ENCODE measurements around the gene PIM1.
A peak's percentile ranks its signal among the peaks of the same experiment; 100 is the strongest.

The PIM1 gene

DNA sequence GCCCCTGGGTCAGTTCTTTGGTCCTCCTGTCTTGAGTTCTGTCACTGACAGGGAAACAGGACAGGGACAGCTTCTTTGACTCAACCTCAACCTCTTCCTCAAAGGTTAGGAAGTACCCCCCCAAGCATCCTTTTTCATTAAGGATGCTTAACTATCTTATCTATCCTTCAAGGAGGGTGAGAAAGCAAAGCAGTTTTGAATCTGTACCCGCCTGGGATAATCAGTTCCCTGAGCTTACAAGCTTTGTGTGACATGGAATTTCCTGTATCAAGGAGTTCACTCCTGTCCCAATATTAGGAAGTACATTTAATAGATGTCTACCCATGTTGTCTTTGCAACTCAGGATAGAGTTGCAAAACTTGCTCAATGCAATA, 31.1 kb upstream of the PIM1 start:
- DNase-seq = no peak

DNA sequence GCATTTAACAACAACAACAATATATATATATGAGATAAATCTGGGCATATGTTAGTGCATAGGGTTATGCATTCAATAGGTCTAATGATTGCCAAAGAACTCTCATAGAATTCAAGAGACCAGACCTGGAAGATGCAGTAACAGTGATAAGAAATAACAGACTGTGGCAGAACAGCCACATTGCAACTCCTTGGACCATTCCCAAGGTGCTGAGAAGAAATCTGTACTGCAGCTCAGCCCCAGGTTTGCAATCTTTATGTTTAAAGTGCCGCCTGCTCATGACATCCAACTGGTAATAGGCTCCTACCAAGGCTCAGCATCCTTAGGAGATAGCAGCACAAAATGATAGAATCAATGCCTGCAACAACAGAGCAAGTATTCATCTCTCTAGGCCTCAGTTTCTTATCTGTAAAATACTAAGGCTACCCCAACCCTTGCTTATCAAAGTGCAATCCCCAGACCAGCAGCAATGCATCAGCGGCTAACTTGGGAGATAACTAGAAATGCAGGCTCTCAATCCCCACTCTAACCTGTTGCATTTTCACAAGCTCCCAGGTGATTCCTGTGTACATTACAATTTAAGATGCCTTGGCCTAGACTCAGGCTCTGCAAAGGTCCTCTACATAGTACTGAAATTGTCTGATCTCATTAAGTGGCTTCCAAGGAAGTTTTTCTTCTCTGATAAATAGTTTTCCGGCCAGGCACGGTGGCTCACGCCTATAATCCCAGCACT, 30.6 kb upstream of the PIM1 start:
- DNase-seq = no peak

DNA sequence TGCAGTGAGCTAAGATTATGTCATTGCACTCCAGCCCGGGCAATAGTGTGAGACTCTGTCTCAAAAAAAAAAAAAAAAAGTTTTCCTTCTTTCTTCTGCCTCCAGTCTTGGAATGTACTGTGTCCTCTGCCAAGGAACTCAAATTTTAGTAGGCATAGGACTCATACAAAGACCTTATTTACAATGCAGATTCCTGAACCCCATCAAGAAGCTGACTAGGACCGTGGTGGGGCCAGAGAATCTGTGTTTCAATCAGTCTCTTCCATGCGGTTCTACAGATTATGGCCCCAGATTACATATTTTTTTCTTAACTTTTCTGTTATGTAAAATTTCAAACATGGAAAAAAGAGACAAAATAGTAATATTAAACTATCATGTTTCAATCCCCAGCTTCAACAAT, 29.8 kb upstream of the PIM1 start:
- no peak for DNase-seq

DNA sequence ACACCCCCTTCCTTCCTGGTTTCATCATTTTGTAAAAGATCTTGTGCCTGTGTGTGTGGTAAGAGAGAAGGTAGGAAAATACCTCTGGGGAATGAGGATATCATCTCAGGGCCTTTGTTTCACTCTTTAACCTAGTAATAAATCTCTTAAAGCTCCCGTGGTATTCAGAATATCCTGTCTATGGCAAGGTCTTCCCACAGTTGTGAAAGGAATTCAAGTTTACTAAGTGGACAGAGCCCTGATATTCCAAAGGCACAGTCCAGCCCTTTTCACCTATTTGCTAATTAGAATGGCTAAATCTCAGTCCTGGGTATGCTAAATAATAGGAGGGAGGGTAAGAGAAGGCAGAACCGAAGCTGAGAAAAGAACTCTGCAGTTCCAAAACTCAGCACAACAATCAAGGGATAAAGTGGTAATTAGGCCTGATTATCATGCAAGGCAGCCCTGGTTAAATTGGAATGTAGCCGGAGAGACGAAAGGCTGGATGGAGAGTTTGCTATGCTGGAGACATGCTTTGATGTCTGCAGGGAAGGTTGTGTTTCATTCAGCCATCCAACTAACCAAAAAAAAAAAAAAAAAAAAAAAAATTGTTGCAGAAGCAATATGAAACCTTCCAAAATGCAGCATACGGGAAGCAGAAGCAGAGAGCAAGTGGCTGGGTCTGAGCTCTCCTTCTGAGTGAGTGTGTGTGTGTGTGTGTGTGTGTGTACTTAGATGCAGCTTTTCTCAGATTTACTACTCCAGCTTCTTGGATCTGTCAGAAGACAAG, 28.5 kb upstream of the PIM1 start:
- peak; percentile 85 for DNase-seq

DNA sequence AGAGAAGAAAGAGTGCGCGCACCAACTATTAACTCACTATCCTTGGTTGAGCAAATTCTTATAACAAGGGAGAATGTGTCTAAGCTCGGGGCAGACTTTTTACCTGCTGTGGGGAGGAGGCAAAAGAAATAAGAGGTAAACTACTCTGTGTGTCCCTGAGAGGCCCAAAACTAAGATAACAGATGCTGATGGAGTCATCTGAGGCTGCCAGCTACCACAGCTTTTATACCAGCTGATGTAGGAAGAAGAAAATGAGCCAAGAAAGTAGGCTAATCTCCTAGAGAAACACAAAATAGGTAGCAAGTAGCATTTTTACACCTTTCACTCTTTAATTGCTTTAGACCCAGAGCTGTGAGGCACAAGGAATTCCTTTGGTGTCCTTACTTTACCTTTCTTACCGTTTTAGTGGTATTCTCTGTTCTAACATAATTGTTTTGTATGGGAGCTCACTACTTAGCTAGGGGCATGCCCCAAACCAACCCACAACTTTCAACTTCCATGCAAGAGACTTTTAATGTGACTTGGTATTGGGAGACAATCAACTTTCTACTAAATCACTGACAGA, 27.8 kb upstream of the PIM1 start:
- DNase-seq = peak; percentile 85

DNA sequence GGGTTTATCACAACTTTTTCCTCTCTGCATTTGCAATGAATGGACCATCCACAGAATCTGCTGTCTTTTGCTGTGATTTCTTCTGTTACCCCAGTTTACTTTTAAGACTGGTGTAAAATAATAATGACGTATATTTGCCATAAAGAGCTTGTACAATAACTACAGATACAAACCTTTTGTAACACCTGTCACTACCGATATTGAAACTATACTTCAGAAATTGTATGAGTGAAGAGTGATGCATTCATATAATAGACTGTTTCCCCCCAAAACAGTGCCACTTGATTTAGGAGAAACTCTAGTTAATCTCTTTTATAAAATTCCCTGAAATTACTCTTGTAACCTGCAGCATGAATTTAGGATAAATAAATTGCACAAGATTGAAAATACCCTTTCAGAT, 26.4 kb upstream of the PIM1 start:
- DNase-seq = no peak

DNA sequence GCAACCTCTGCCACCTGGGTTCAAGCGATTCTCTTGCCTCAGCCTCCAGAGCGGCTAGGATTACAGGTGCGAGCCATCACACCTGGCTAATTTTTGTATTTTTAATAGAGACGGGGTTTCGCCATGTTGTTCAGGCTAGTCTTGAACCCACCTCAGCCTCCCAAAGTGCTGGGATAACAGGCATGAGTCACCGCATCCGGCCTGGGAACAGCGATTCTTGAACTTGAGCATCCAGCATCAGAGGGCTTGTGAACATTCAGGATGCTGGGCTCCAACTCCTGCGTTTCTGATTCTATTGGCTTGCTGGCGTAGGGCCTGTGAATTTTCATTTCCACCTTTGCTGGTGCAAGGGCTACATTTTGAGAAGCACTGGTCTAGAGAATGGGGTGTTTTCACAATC, 24.5 kb upstream of the PIM1 start:
- no peak for DNase-seq

DNA sequence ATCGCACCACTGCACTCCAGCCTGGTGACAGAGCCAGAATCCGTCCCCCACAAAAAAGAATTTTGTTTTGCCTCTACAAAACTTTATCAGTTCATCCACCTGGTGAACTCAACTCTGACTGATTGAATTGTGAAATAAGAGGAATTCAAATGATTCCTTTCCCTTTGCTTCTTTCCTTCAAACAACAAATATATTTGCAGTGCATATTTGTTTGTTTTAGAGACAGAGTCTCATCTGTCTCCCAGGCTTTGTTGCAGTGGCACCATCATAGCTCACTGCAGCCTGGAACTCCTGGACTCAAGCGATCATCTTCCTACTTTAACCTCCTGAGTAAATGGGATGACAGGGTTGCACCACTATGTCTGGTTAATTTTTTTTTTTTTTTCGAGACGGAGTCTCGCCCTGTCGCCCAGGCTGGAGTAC, 23.2 kb upstream of the PIM1 start:
- DNase-seq = no peak

DNA sequence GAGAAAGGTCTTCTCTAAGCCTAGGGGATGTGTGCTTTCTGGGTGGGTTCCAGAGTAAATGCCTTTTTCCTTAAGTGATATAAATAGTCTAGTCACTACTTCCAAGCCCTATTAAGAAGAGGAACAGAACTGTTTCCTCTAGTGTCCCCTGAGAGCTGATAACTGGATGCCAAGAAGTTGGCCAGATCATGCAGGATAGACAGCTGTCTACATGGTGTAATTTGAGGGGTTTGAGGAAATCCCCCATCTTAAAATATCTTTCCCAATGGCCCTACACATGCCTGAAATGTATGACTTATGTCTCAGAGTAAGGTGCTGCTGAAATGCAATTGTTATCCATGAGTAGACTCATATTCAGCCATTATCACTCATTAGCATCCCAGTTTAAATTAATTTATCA, 20.2 kb upstream of the PIM1 start:
- DNase-seq = peak; percentile 36

DNA sequence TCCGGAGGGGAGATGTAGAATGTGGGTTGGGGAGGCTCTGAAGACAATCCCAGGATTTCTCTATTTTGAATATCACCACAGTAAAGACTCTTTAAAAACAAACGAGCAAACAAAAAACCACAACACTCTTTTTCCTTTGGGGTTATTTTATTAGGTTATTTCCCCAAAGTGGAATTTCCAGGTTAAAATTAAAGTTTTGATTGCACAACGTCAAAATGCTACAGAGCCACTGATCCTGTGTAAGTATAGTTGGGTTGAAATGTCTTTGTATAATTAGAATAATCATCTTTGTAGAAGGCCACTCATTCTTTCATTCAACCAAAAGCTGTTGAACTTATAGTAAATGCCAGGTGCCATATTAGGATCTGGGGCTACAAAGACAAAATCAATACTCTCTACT, 19.6 kb upstream of the PIM1 start:
- DNase-seq = no peak

DNA sequence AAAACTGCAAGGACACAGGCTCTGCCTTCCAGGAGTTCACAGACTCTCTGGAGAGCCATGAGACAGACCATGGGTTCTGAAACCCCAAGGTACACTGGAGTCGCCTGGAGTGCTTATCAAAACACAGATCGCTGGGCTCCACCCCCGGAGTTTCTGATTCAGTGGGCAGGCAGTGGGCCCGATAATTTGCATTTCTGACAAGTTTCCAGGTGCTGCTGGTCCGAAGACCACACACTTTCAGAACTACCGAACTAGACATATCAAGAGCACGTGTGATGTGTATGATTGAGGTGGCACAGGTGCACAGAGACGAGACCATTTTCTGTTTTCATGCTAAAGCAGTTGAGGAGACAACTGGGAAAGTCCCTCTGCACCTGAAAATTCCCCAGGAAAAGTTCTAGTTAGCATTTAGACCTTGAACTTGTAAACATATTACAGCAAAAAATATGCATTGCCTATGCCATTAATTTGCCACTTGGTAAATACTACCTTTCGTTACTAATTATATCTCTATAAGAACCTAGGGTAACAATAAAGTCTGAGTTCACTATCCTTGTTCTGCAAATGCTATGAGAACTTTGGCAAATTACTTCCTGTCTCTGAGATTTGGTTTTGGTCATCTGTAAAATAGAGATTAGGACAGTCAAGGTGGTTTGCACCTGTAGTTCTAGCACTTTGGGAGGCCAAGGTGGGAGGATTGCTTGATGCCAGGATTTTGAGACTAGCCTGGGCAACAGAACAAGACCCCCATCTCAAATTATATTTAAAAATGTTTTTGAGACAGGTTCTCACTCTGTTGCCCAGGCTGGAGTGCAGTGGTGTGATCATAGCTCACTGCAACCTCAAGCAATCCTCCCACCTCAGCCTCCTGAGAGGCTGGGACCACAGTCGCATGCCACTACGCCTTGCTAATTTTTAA, 14.3 kb upstream of the PIM1 start:
- no peak for DNase-seq

DNA sequence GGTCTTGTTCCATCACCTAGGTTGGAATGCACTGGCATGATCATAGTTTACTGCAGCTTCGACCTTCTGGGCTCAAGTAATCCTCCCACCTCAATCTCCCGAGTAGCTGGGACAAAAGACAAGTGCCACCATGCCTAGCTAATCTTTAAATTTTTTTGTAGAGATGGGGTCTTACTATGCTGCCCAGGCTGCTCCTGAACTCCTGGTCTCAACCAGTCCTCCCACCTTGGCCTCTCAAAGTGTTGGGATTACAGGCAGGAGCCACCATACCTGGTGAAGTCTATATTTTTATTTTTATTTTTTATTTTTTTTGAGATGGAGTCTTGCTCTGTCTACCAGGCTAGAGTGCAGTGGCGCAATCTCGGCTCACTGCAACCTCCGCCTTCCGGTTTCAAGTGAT, 11.4 kb upstream of the PIM1 start:
- DNase-seq = no peak

DNA sequence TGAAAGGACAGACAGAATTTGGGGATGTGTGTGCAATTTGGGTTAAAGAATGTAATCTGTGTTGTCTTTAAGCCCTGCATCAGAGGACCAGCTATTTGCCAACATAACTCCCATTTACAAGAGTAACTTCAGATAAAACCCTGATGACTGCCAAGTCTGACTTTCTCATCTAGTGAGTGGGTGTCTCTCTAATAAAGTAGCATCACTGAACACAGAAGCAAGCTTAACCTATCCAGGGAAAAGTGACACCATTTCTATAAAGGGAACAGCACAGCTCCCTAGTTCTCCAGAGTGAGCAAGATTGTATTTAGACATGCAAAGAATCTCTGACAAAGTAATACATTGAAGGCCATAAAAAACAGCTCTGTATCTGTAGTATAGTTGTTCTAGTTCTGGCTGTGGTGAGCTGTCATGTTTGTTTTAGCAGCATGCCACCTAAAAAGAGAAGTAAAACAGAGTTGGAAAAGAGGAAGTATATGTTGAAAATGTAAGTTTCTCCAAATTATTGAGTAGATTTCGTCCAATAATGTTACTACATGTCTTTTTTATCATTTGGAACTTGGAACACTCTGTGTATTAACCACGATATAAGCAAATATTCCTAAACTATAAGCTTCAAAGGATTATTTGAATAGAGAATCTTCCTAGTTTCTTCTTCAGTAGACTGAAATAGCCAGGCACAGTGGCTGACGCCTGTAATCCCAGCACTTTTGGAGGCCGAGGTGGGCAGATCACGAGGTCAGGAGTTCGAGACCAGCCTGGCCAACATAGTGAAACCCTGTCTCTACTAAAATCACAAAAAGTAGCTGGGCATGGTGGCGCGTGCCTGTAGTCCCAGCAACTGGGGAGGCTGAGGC, 8.8 kb upstream of the PIM1 start:
- DNase-seq = no peak

DNA sequence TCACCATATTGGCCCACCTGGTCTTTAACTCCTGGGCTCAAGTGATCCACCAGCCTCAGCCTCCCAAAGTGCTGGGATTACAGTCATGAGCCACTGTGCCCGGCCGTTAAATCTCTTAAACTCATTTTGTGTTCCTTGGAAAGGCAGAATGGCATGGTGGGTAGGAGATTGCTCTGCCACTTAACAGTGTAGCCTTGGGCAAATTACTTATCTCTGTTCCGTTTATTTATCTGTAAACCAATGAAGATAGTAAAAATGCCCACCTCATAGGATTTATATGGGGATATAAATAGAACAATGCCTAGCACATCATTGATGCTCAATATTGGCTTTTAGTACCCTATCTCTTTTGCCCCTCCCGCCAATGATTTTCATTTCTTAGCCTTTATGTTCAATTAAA, 7.2 kb upstream of the PIM1 start:
- no peak for DNase-seq

DNA sequence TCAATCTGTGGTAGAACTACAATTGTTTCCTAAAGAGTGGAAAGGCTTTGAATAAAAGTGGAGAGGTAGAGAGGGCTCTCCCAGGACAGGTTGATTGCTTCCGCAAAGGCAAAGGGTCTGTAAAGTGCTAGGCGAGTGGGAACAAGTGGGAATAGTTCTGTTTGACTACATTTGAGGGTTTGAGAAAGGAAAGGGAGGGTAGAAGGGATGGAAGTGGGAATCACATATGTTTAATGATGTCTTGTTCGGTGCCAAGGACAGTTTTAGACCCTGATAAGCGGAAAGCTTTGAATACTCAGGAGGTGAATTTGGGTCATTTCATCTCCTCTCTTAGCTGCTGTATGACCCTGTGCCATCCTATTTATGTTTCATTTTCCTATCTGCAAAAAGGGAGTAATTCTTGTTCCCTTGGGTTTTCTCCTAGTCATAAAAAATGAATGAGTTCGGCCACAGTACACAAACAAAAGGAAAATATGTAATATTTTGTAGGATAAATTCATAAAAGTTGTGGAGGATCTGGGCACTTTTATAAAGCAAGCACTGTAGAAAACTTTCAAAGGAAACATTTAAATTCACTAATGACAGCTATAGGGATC, 1.7 kb upstream of the PIM1 start:
- no peak for DNase-seq

DNA sequence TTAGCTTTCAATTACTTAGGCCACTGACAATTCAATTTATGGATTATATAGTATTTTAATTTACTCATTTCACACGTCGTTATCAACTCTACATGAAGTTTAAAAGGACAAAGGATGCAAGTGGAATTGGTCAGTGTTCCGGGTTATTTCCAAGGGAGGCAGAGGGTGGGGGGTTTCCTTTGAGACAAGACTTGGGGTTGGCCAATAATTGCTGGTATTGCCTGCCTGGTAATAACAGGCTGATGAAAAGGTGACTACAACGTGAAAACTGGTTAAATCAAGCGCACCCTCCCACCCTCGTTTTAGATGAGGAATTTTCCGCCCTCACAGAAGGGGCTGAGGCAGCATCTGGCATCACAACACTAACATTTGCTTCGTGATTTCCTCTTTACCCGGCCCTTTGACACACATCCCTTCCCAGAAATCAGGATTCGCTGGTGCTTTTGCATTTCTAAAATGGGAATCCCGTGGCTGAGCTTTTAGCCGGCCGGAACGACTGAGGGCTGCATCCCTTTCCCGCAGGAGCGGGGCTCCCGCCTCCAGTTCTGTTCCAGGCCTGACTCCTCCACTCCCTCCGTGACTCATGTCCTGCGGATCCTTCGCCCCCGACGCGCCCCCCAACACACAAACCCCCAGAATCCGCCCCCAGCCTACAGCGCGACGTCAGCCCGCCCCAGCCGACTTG, 999 bp upstream of the PIM1 start:
- peak; percentile 76 for DNase-seq

DNA sequence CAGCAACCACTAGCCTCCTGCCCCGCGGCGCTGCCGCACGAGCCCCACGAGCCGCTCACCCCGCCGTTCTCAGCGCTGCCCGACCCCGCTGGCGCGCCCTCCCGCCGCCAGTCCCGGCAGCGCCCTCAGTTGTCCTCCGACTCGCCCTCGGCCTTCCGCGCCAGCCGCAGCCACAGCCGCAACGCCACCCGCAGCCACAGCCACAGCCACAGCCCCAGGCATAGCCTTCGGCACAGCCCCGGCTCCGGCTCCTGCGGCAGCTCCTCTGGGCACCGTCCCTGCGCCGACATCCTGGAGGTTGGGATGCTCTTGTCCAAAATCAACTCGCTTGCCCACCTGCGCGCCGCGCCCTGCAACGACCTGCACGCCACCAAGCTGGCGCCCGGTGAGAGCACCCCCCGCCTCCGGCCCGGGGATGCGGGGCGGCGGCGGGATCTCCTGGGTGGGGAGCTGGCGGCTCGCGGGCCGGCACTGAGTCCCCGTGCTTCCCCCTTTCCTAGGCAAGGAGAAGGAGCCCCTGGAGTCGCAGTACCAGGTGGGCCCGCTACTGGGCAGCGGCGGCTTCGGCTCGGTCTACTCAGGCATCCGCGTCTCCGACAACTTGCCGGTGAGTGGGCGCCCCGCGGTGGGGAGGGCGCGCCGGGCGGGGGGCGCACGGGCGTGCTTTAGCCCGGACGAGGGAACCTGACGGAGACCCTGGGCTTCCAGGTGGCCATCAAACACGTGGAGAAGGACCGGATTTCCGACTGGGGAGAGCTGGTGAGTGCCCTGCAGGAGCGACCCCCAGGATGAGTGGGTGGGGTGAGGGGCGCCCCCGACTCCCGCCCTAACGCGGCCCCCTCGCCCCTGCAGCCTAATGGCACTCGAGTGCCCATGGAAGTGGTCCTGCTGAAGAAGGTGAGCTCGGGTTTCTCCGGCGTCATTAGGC, 585 bp downstream of the PIM1 start:
- peak; percentile 84 for DNase-seq

DNA sequence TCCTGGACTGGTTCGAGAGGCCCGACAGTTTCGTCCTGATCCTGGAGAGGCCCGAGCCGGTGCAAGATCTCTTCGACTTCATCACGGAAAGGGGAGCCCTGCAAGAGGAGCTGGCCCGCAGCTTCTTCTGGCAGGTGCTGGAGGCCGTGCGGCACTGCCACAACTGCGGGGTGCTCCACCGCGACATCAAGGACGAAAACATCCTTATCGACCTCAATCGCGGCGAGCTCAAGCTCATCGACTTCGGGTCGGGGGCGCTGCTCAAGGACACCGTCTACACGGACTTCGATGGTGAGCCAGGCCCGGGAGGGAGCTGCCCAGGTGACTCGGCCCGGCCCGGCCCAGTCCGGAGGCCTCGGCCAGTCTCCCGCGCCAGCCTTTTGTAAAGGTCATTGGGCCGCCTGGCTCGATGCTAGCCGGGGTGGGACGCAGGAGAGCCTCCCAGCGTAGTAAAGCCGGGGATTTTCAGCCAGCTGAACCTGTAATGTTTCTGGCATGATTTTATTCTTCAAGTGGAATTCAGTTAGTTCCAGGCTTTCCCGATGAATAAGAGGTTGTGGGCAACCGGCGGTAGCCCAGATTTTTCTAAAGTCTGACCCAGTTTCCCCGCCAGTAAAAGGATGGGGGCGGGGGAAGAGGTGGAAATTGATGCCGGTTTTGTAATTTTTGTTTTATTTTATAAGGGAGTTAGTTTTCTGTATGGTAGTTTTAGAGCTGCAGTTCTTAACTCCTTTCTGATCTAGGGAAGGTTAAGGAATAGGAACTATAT, 1.4 kb downstream of the PIM1 start:
- peak; percentile 65 for DNase-seq
